Mesendoderm (in vitro differentiated cells): ENCODE data around the gene DNAJC27.

Source experiments
- DNase-seq: peaks from one replicate; pipeline ENCODE4 v3.0.0; 2013
- H2AK5ac ChIP-seq: 2 replicates; pipeline ENCODE4 v1.6.1; 2013; ENCODE audit warnings: low read length, inconsistent platforms
- H2BK120ac ChIP-seq: 2 replicates; pipeline ENCODE4 v1.6.1; 2013; ENCODE audit warnings: low read depth, mild to moderate bottlenecking, low read length, moderate library complexity, mixed read lengths
- H2BK15ac ChIP-seq: replicated peaks from 2 replicates; pipeline ENCODE4 v1.6.1; 2013; ENCODE audit warnings: low read depth, mild to moderate bottlenecking, moderate library complexity
- H2BK5ac ChIP-seq: 2 replicates; pipeline ENCODE4 v1.6.1; 2013; ENCODE audit warnings: low read length, inconsistent platforms
- H3K18ac ChIP-seq: 2 replicates; pipeline ENCODE4 v1.6.1; 2013; ENCODE audit warnings: mild to moderate bottlenecking, low read length, mixed read lengths
- H3K23ac ChIP-seq: one replicate; pipeline ENCODE4 v1.6.1; 2013; ENCODE audit warnings: low read length
- H3K27ac ChIP-seq: 2 replicates; pipeline ENCODE4 v1.5.1; 2013; ENCODE audit warnings: low read depth, mild to moderate bottlenecking, inconsistent platforms, low read length, moderate library complexity
- H3K27me3 ChIP-seq: 2 replicates; pipeline ENCODE4 v1.6.1; 2013; ENCODE audit warnings: low read length, control low read depth, mild to moderate bottlenecking, inconsistent platforms; ENCODE audit not compliant: insufficient read depth, poor library complexity
- H3K36me3 ChIP-seq: 2 replicates; pipeline ENCODE4 v1.6.1; 2013; ENCODE audit warnings: low read length, inconsistent platforms; ENCODE audit not compliant: control insufficient read depth, insufficient read depth
- H3K4ac ChIP-seq: one replicate; pipeline ENCODE4 v1.6.1; 2013; ENCODE audit warnings: low read depth, mild to moderate bottlenecking, low read length, moderate library complexity
- H3K4me1 ChIP-seq: 2 replicates; pipeline ENCODE4 v1.6.1; 2013; ENCODE audit warnings: low read depth, low read length, inconsistent platforms; ENCODE audit not compliant: control insufficient read depth
- H3K4me2 ChIP-seq: 2 replicates; pipeline ENCODE4 v1.6.1; 2013; ENCODE audit warnings: low read length
- H3K4me3 ChIP-seq: 2 replicates; pipeline ENCODE4 v1.5.1; 2013; ENCODE audit warnings: mild to moderate bottlenecking, low read length
- H3K56ac ChIP-seq: one replicate; pipeline ENCODE4 v1.6.1; 2013; ENCODE audit warnings: low read length
- H3K79me1 ChIP-seq: 2 replicates; pipeline ENCODE4 v1.6.1; 2013; ENCODE audit warnings: low read length, inconsistent platforms
- H3K79me2 ChIP-seq: 2 replicates; pipeline ENCODE4 v1.6.1; 2013; ENCODE audit warnings: mild to moderate bottlenecking, low read length; ENCODE audit not compliant: control insufficient read depth, insufficient read depth
- H3K9ac ChIP-seq: 2 replicates; pipeline ENCODE4 v1.6.1; 2013; ENCODE audit warnings: low read length, inconsistent platforms
- H4K5ac ChIP-seq: one replicate; pipeline ENCODE4 v1.6.1; 2013; ENCODE audit warnings: low read length
- H4K8ac ChIP-seq: one replicate; pipeline ENCODE4 v1.6.1; 2013; ENCODE audit warnings: low read depth, mild to moderate bottlenecking, control low read depth, low read length, moderate library complexity
- WGBS: extraction: QIAGEN DNeasy Blood & Tissue Kit; methylation state at CpG from one replicate; pipeline ENCODE4 v1.1.7; 2013; ENCODE audit warnings: low lambda C conversion rate, missing lambda C conversion rate; ENCODE audit not compliant: insufficient coverage; ENCODE audit errors: extremely low coverage; 5-methylcytosine and 5-hydroxymethylcytosine counted together

The DNAJC27 gene

DNA sequence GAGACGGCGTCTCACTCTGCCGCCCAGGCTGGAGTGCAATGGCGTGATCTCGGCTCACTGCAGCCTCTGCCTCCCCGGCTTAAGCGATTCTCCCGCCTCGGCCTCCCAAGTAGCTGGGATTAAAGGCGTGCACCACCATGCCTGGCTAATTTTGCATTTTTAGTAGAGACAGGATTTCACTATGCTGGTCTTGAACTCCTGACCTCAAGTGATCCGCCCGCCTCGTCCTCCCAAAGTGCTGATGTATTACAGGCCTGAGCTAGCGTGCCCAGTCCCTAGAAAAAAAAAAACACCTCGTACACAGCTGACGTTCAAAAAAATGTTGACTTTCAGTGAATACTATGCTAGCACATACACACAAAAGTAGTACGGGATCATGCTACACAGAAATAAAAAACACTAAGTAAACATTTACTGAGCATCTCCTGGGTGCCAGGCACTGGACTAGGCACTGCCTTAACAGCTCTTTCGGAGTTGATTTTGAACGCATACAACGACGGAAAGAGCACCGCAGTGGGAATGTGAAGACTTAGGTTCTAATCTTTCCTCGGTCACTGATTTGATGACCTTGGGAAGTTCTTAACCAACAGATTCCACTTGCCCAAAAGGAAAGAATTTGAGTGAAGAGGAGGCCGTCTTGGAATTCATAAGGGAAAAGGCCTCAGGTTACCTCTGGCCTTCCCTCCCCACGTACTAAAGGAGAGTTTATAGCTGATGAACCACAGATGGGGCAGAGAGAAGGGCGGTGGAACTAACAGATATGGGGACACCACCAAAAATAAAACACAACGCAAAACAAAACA is 1.1 kb downstream of the DNAJC27 start:
- H3K27me3 ChIP-seq: no peaks in the 10 kb centered on the region
- H3K79me1 ChIP-seq: peaks cover 6% of the 10 kb centered on the region
- no CpG with 5 or more reads among the region's 27 CpGs for WGBS
- H4K8ac ChIP-seq: no peak overlapping the region
- H3K4me2 ChIP-seq: peak overlapping the region; percentile 95
- H3K4me3 ChIP-seq: peak overlapping the region; percentile 96
- no peak overlapping the region for H2BK5ac ChIP-seq
- peak overlapping the region; percentile 75 for H3K23ac ChIP-seq
- peak overlapping the region; percentile 34 for H3K18ac ChIP-seq
- H3K9ac ChIP-seq: peak overlapping the region; percentile 94
- peaks cover 2% of the 10 kb centered on the region for H3K4me1 ChIP-seq
- peak overlapping the region; percentile 97 for H3K56ac ChIP-seq
- H3K79me2 ChIP-seq: peaks cover 4% of the 10 kb centered on the region
- H2AK5ac ChIP-seq: no peak overlapping the region
- H2BK15ac ChIP-seq: no peak overlapping the region
- H3K36me3 ChIP-seq: no peaks in the 10 kb centered on the region
- no peak overlapping the region for H4K5ac ChIP-seq
- no peak overlapping the region for H3K27ac ChIP-seq
- peak overlapping the region; percentile 93 for H3K4ac ChIP-seq
- no peak overlapping the region for H2BK120ac ChIP-seq
- DNase-seq: peak; percentile 47

DNA sequence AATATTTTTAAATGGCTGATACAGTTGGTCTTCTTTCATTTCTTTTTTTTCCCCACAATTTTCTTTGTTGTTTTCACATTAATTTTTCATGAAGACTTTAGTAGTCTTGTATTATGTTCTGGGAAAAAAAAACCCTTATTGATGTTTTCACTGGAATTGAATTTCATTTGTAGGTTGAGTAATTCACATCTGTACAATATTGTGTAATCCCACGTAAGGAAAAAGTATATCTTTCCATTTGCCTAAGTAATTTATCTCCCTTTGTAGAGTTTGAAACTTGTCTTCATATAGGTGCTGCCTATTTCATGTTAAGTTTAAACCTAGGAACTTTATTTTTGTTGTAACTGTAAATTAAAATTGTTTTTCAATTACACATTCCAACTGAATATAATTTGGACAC is 2.0 kb downstream of the DNAJC27 start:
- Histone ChIP-seq H3K4ac (no peak overlapping the region), H3K18ac (no peak overlapping the region), H3K4me1 (peaks cover 2% of the 10 kb centered on the region), H3K4me2 (no peak overlapping the region), H2AK5ac (no peak overlapping the region), H3K36me3 (no peaks in the 10 kb centered on the region), H2BK120ac (no peak overlapping the region), H3K27me3 (no peaks in the 10 kb centered on the region), H3K9ac (no peak overlapping the region), H4K8ac (no peak overlapping the region), H2BK5ac (no peak overlapping the region), H2BK15ac (no peak overlapping the region), H3K23ac (no peak overlapping the region), H3K79me1 (peaks cover 6% of the 10 kb centered on the region), H4K5ac (no peak overlapping the region), H3K4me3 (no peak overlapping the region), H3K79me2 (peaks cover 4% of the 10 kb centered on the region), H3K27ac (no peak overlapping the region), H3K56ac (no peak overlapping the region)
- no CpG with 5 or more reads among the region's 1 CpG for WGBS
- no peak for DNase-seq

GRCh38 chr2:24961903-24962302 is 9.9 kb downstream of the DNAJC27 start:
- Histone ChIP-seq H2BK120ac (no peak overlapping the region), H3K79me1 (no peaks in the 10 kb centered on the region), H3K4me3 (no peak overlapping the region), H3K23ac (no peak overlapping the region), H2BK15ac (no peak overlapping the region), H2BK5ac (no peak overlapping the region), H3K4ac (no peak overlapping the region), H3K56ac (no peak overlapping the region), H3K27me3 (no peaks in the 10 kb centered on the region), H3K79me2 (no peaks in the 10 kb centered on the region), H3K27ac (no peak overlapping the region), H4K5ac (no peak overlapping the region), H3K9ac (no peak overlapping the region), H2AK5ac (no peak overlapping the region), H4K8ac (no peak overlapping the region), H3K18ac (no peak overlapping the region), H3K36me3 (peaks cover 3% of the 10 kb centered on the region), H3K4me2 (no peak overlapping the region), H3K4me1 (no peaks in the 10 kb centered on the region)
- no peak for DNase-seq
- no CpG with 5 or more reads among the region's 1 CpG for WGBS

GRCh38 chr2:24959761-24960160 is 12.0 kb downstream of the DNAJC27 start:
- Histone ChIP-seq H4K5ac (no peak overlapping the region), H4K8ac (no peak overlapping the region), H3K4me3 (no peak overlapping the region), H3K23ac (no peak overlapping the region), H3K4me2 (no peak overlapping the region), H3K4ac (no peak overlapping the region), H2AK5ac (no peak overlapping the region), H2BK15ac (no peak overlapping the region), H3K27me3 (no peaks in the 10 kb centered on the region), H3K4me1 (no peaks in the 10 kb centered on the region), H3K18ac (no peak overlapping the region), H3K79me1 (no peaks in the 10 kb centered on the region), H3K27ac (no peak overlapping the region), H3K36me3 (peaks cover 4% of the 10 kb centered on the region), H3K9ac (no peak overlapping the region), H3K79me2 (no peaks in the 10 kb centered on the region), H3K56ac (no peak overlapping the region), H2BK5ac (no peak overlapping the region), H2BK120ac (no peak overlapping the region)
- no peak for DNase-seq

- no peak for DNase-seq
- Histone ChIP-seq H3K56ac (no peak overlapping the region), H3K18ac (no peak overlapping the region), H2BK15ac (no peak overlapping the region), H4K8ac (no peak overlapping the region), H3K79me1 (no peaks in the 10 kb centered on the region), H3K4ac (no peak overlapping the region), H4K5ac (no peak overlapping the region), H3K36me3 (peaks cover 4% of the 10 kb centered on the region), H3K4me2 (no peak overlapping the region), H2BK5ac (no peak overlapping the region), H3K27me3 (no peaks in the 10 kb centered on the region), H3K9ac (no peak overlapping the region), H2AK5ac (no peak overlapping the region), H3K27ac (no peak overlapping the region), H3K23ac (no peak overlapping the region), H3K4me1 (no peaks in the 10 kb centered on the region), H3K4me3 (no peak overlapping the region), H2BK120ac (no peak overlapping the region), H3K79me2 (no peaks in the 10 kb centered on the region)
- WGBS: no CpG with 5 or more reads among the region's 3 CpGs
These were observed 13.3 kb downstream of the DNAJC27 start for GRCh38 chr2:24958411-24958935.

DNA sequence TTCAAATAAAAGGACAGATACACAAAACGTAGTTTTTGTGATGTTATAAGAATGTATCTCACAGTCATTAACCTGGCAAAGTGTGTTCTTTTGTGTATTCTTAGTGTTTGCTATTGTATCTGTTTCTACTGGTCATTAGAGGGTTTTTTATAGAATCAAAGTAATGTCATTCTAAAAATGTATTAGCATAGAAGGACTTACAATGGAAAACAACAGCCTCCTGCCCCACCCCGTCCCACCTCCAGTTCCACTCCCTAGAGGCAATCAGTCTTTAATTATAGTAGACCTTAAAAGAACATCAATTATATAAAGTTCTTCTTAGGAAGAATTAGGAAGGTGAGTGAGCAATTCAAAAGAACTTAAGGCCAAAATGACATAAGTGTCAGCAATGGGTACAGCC is 13.8 kb downstream of the DNAJC27 start:
- no peak for DNase-seq
- H3K79me1 ChIP-seq: no peaks in the 10 kb centered on the region
- H3K27me3 ChIP-seq: no peaks in the 10 kb centered on the region
- no peak overlapping the region for H2BK5ac ChIP-seq
- no peak overlapping the region for H3K4me3 ChIP-seq
- H4K8ac ChIP-seq: no peak overlapping the region
- H3K18ac ChIP-seq: no peak overlapping the region
- H2BK120ac ChIP-seq: no peak overlapping the region
- no peak overlapping the region for H3K56ac ChIP-seq
- H2BK15ac ChIP-seq: no peak overlapping the region
- no CpG with 5 or more reads among the region's 2 CpGs for WGBS
- H2AK5ac ChIP-seq: no peak overlapping the region
- no peak overlapping the region for H4K5ac ChIP-seq
- H3K4ac ChIP-seq: no peak overlapping the region
- H3K4me2 ChIP-seq: no peak overlapping the region
- H3K36me3 ChIP-seq: peaks cover 4% of the 10 kb centered on the region
- no peak overlapping the region for H3K9ac ChIP-seq
- H3K23ac ChIP-seq: no peak overlapping the region
- no peaks in the 10 kb centered on the region for H3K4me1 ChIP-seq
- no peak overlapping the region for H3K27ac ChIP-seq
- H3K79me2 ChIP-seq: no peaks in the 10 kb centered on the region
